Endothelial cell of hepatic sinusoid (primary cell): ENCODE measurements around the gene AGBL4.

Source experiments
- in situ Hi-C: cut with HindIII; loops from 2 replicates; pipeline ENCODE4 v1.10.0; 2017; ENCODE audit warnings: low sequenced_read_pairs

The AGBL4 gene

GRCh38 chr1:49199564-49199963, 824.2 kb downstream of the AGBL4 start:
- in situ Hi-C loops, result no loop called here

DNA sequence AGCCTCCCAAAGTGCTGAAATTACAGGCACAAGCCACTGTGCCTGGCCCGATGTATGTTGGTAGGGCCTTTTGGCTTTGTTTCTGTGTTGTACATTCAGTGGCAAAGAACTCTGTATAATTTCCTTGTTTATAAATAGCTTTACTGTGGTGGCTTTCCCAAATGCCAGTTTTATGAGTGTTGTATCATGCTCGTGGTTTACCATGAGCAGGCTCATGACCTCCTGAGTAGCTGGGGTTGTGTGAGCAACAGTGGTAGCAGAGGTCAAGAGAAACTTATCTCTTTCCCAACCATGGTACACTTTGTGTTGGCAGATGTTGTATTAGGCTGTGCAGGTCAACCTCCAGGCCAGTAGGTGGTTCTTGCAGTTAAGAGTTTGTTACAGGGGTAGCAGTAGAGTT, 826.7 kb downstream of the AGBL4 start:
- in situ Hi-C loops, result no loop called here

DNA sequence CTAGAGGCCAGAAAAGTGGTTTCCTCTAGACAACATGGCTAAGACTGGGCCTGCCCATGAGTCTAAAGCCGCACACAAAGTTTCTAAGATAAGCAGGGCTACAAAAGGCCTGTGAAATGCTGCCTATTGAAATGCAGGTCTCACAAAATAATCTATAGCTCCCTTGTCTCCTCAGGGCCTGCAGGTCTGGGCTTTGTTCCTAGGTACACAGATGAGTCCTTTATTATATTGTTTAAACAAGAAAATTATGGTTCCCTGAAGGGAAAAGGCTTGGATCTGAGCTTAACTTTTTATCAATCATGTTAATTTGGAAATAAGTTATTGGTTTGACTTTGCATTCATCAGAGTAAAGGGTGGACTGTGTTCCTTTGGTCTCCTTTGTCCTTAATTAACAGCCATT, 833.6 kb downstream of the AGBL4 start:
- in situ Hi-C loops, result no loop called here

DNA sequence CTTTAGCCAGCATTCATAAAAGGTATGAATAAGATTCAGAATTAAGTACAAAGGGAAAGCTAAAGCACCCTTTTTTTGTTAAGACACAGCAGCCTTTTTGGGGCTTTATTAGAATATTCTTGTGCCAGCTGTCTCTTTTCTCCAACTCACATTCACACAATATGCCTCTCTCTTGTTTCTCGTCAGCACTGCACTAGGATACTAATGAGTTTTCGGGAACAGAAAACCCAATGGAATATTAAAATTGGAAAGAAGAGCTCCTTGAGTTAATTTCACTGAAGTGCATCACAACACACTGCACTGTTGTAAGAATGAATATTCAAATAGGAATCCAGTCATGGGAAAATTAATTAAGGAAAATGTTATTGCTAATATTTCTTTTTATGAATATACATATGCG, 836.7 kb downstream of the AGBL4 start:
- in situ Hi-C loops, result no loop called here

DNA sequence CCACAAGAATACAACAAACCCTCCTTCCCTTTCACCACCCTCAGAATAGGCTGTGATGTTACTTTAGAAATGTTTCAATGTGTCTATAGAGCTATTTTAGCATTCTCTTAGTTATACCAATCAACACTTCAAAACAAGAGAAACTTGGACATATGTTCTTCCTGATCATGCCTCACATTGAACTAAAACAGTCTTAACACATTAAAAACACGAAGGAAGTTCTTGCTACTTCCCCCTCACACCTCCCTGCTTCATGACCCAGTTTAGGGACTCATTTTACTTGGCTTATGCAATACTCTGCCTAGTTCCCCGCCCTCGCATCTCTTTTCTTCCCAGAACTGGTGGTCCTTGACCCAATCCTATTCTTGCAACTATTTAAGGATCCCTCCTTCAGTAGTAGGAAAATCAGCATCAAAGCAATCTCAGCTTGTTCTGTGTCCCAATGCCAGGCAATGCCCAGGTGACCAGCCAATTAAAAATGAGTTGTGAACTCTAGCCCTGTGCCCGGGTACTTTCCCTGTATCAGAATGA, 838.2 kb downstream of the AGBL4 start:
- in situ Hi-C loops, result no loop called here

DNA sequence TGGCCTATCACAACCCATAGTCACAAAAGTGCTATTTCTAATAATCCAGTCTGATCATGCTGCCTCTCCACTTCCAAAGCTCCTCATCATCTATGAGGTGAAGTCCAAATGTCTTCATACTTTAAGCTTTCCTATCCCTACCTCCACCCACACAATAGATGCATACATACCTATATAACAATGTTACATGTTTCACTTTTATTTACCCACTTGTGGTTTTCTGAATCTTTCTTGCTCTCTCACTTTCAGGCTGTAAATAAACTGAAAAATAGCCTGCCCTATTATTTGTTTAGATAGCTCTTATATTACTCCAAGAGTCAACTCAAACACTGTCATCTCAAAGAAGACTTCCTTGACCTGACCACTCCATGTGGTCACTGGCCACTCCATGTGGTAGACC, 840.3 kb downstream of the AGBL4 start:
- in situ Hi-C loops, result no loop called here

- in situ Hi-C loops, result no loop called here
These were observed 842.7 kb downstream of the AGBL4 start for GRCh38 chr1:49181033-49181432.

- in situ Hi-C loops, result no loop called here
These were observed 851.7 kb downstream of the AGBL4 start for GRCh38 chr1:49171941-49172593.

GRCh38 chr1:49166031-49166430, 857.7 kb downstream of the AGBL4 start:
- in situ Hi-C loops, result no loop called here

- in situ Hi-C loops, result no loop called here
These were observed 860.7 kb downstream of the AGBL4 start for GRCh38 chr1:49163031-49163430.

DNA sequence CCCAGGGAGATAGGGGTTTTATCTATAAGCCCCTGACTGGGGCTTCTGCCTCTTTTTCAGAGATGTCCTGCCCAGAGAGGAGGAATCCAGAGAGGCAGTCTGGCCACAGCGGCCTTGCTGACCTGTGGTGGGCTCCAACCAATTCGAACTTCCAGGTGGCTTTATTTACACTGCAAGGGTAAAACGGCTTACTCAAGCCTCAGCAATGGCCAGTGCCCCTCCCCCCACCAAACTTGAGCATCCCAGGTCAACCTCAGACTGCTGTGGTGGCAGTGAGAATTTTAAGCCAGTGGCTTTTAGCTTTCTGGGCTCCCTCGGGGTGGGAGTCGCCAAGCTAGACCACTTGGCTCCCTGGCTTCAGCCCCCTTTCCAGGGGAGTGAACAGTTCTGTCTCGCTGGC, 863.1 kb downstream of the AGBL4 start:
- in situ Hi-C loops, result no loop called here

DNA sequence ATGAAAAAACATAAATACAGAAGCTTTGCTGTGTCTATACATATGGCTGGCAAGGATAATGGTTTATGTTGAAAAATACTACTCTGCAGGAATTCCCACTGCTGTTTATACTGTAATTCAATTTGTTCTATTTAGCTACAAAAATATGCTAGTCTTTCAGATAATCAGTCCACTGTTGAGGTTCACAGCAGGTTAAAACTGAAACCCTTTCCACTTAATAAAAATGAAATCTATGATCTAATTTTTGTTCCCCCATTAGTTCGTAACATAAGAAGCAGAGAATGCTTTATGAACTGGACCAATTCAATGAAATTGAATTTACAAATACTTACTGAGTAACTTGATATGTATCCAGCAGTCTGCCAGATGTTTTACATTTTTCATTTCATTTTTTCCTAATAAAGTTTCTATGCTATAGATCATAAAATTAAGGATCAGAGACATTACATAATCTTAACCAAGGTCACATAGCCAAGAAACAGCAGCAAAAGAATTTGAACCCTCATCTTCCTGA, 887.0 kb downstream of the AGBL4 start:
- in situ Hi-C loops, result no loop called here

DNA sequence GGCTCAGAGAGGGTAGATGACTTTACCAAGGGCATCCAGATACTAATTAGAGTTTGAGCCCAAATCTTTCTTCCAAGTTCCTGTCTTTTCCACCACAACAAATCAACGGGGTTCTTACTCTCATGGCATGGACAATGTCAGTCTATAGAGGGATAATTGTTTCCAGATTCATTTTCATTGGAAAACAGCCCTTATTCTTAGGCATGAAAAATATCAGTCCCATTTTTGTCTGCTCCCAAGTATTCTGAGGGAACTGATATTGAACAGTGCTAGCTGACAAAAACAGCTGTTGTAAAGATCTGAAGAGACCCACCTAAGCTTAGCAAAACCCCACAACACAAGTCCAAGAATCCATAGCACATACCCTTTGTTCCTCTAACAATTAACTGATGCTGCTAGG, 898.0 kb downstream of the AGBL4 start:
- in situ Hi-C loops, result no loop called here

GRCh38 chr1:49111931-49112330, 911.8 kb downstream of the AGBL4 start:
- in situ Hi-C loops, result no loop called here

DNA sequence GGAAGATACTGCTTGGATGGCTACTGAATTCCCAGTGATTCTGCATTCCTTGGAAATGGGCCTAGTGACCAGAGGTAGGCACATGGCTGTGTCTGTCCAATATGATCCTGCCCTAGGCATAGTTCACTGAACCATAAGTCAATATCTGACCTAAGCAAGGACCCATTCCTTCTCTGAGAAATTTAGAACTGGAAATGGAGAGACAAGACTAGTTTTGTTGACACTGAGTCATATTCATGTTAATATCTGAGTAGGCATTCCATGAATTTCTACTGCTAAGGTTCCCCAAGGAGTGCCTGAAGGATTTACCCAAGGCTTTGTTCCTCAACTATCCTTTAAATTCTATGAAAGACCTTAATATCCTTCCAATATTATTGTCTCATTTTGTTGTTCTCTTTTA, 917.3 kb downstream of the AGBL4 start:
- in situ Hi-C loops, result no loop called here

DNA sequence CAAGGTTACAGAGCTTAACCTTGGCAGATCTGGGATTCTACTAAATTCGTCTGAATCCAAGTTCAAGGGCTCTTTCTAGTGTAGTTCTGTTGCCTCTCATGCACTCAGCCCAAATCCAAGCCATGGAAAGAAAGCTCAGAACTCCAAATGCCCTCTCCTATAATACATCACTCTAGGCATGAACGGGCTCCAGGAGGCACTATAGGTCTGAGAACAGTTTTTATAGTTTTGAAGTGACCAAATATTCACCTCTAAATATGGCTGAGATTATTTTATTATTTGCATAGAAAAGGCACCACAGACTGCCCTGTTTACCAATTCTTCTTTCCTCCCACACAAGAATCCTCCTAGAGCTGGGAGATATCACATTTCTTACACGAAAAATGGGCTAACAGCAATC, 919.2 kb downstream of the AGBL4 start:
- in situ Hi-C loops, result no loop called here

DNA sequence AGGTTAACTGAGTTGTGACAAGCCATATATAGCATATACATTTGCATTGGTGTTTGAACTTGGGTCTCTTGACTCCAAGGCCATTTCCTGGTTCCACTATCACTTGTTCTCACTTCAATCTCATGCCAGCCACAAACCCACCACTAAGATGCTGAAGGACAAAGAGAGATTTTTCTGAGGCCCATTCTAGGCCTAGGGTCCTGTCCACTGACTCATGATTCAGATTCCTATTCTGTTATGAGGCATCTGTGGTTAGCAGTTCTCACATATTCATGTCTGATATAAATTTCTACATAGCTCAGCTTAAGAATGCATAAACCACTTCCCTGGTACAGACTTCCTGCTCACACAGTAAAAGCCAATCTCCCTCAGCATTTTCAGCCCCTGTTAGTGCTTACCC, 921.0 kb downstream of the AGBL4 start:
- in situ Hi-C loops, result no loop called here

- in situ Hi-C loops, result no loop called here
These were observed 924.9 kb downstream of the AGBL4 start for GRCh38 chr1:49098866-49099265.

DNA sequence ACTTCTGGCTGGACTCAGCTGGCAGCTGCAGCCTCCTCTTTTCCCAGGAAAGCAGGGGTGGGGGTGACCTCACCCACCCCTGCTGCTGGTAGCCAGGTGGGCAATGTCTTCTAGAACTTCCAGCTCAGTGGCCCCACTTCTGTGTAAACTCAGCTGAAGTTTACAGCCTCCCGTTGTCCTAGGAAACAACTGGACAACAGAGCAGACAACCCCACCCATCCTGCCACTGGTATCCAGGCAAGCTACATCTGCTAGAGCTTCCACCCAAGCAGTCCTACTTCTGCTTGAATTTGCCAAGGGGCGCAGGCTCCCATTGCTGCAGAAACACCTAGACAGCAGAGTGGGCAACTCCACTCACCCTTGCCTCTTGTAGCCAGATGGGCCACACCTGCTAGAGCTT, 937.4 kb downstream of the AGBL4 start:
- in situ Hi-C loops, result no loop called here

DNA sequence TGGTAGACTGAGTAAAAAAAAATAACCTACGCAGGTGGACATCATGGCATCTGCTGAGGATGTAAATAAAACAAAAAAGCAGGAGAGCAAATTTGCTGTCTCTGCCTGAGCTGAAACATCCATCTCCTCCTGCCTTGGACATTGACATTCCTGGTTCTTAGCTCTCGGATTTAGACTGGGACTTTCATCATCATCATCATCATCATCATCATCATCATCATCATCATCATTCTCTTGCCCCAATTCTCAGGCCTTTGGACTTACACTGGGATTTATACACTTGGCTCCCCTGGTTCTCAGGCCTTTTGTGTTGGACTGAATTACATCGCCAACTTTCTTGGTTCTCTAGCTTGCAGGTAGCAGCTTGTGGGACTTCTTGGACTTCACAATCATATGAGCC, 938.7 kb downstream of the AGBL4 start:
- in situ Hi-C loops, result no loop called here

- in situ Hi-C loops, result no loop called here
These were observed 963.0 kb downstream of the AGBL4 start for GRCh38 chr1:49060766-49061165.

- in situ Hi-C loops, result no loop called here
These were observed 964.7 kb downstream of the AGBL4 start for GRCh38 chr1:49059087-49059486.

- in situ Hi-C loops, result no loop called here
These were observed 971.7 kb downstream of the AGBL4 start for GRCh38 chr1:49052102-49052501.
